ENCODE results near the gene MED12L. TPM values are rescaled to one million over a fixed set of nuclear protein-coding genes. Genes with fewer than 3 reads are reported as not detected.
A peak's percentile ranks its signal among the peaks of the same experiment; 100 is the strongest.
"Not testable (repeated sequence)": the region's sequence is repeated elsewhere in the genome, so short reads cannot be mapped to it uniquely, and the experiment has no call there.

MED12L gene
- 0.32 TPM for total RNA-seq

GRCh38 chr3:151085227-151085888 is at the start of gene MED12L:
TSS of gene MED12L (plus strand) at chr3:151085664. CDS start at chr3:151086927, 1,263 bp downstream.
- ATAC-seq: peak; percentile 79

- ATAC-seq: peak; percentile 52
Observed at GRCh38 chr3:151037746-151038477, 47.6 kb upstream of the MED12L start.

- no peak for ATAC-seq
Observed at GRCh38 chr3:151044706-151045105, 40.8 kb upstream of the MED12L start.

GRCh38 chr3:151047636-151048035 is 37.8 kb upstream of the MED12L start:
- no peak for ATAC-seq

- ATAC-seq: no peak
Observed at GRCh38 chr3:151051533-151051932, 33.9 kb upstream of the MED12L start.

GRCh38 chr3:151052346-151052745 is 33.1 kb upstream of the MED12L start:
- no peak for ATAC-seq

- no peak for ATAC-seq
Observed at GRCh38 chr3:151052756-151053155, 32.7 kb upstream of the MED12L start.

- ATAC-seq: no peak
Observed at GRCh38 chr3:151058740-151059139, 26.7 kb upstream of the MED12L start.

- no peak for ATAC-seq
Observed at GRCh38 chr3:151062611-151063010, 22.9 kb upstream of the MED12L start.

- no peak for ATAC-seq
Observed at GRCh38 chr3:151067158-151067557, 18.3 kb upstream of the MED12L start.

GRCh38 chr3:151072842-151073241 is 12.6 kb upstream of the MED12L start:
- not testable (repeated sequence) for ATAC-seq

GRCh38 chr3:151074256-151074655 is 11.2 kb upstream of the MED12L start:
- no peak for ATAC-seq

- no peak for ATAC-seq
Observed at GRCh38 chr3:151075869-151076562, 9.4 kb upstream of the MED12L start.

GRCh38 chr3:151076626-151077025 is 8.8 kb upstream of the MED12L start:
- no peak for ATAC-seq

- ATAC-seq: not testable (repeated sequence)
Observed at GRCh38 chr3:151081082-151081481, 4.4 kb upstream of the MED12L start.

GRCh38 chr3:151082880-151083838 is 2.3 kb upstream of the MED12L start:
- ATAC-seq: no peak

GRCh38 chr3:151084893-151085226 is 604 bp upstream of the MED12L start:
- no peak for ATAC-seq

GRCh38 chr3:151085889-151086483 is 522 bp downstream of the MED12L start:
- peak; percentile 17 for ATAC-seq

GRCh38 chr3:151086484-151087456 is 1.3 kb downstream of the MED12L start:
- peak; percentile 84 for ATAC-seq

GRCh38 chr3:151087648-151088047 is 2.2 kb downstream of the MED12L start:
- ATAC-seq: no peak

Data from esophagus mucosa (tissue), 1 donor.